Stimulated activated CD4-positive, alpha-beta T cell treated with anti-CD3 and anti-CD28 coated beads, TNF-alpha, amount 100 ng/mL, for 1 hour (primary cell): ENCODE data around the gene SFXN5.
"Not testable (repeated sequence)": the region's sequence is repeated elsewhere in the genome, so short reads cannot be mapped to it uniquely, and the experiment has no call there.

Source experiments
- DNase-seq, 3 donors: peaks; one replicate each; pipeline ENCODE4 v3.0.0-alpha.2; 2020; ENCODE audit warnings: low read depth in 3 of 3, low spot score in 1 of 3

The SFXN5 gene

GRCh38 chr2:73071360-73072128, at the start of gene SFXN5:
SFXN5 (minus strand) TSS chr2:73071712; CDS start chr2:73071705, 7 bp downstream.
- DNase-seq, result peak; percentile 83 to 97 (median 92)

- not testable (repeated sequence) for DNase-seq
These were observed 48.2 kb upstream of the SFXN5 start for GRCh38 chr2:73119611-73120239.

GRCh38 chr2:73117441-73117840, 45.9 kb upstream of the SFXN5 start:
- no peak for DNase-seq

GRCh38 chr2:73116182-73116960, 44.9 kb upstream of the SFXN5 start:
- no peak for DNase-seq

GRCh38 chr2:73114273-73114867, 42.9 kb upstream of the SFXN5 start:
- no peak for DNase-seq

GRCh38 chr2:73112913-73113854, 41.7 kb upstream of the SFXN5 start, which contains the start of gene RAB11FIP5:
RAB11FIP5 (minus strand) TSS chr2:73112948; CDS start chr2:73112777, 171 bp downstream.
- peak; percentile 35 to 73 (median 58) for DNase-seq

- no peak for DNase-seq
These were observed 40.8 kb upstream of the SFXN5 start for GRCh38 chr2:73112026-73112912.

- DNase-seq, result no peak
These were observed 39.8 kb upstream of the SFXN5 start for GRCh38 chr2:73111073-73112025.

- no peak for DNase-seq
These were observed 38.9 kb upstream of the SFXN5 start for GRCh38 chr2:73110168-73111072.

- DNase-seq, result no peak
These were observed 38.1 kb upstream of the SFXN5 start for GRCh38 chr2:73109431-73110167.

GRCh38 chr2:73107211-73107926, 35.9 kb upstream of the SFXN5 start:
- no peak for DNase-seq

- no peak for DNase-seq
These were observed 35.3 kb upstream of the SFXN5 start for GRCh38 chr2:73106791-73107190.

GRCh38 chr2:73105511-73105971, 34.0 kb upstream of the SFXN5 start:
- DNase-seq, result no peak

GRCh38 chr2:73104933-73105332, 33.4 kb upstream of the SFXN5 start:
- DNase-seq, result no peak

- DNase-seq, result no peak
These were observed 31.6 kb upstream of the SFXN5 start for GRCh38 chr2:73103018-73103542.
